Activated naive CD4-positive, alpha-beta T cell treated with anti-CD3 and anti-CD28 coated beads for 36 hours (primary cell): ENCODE data around the gene DNMT3A. TPM values are rescaled to one million over a fixed set of nuclear protein-coding genes. Genes with fewer than 3 reads are reported as not detected.

Experiments
- CTCF ChIA-PET: fragments of 350-600 bp; sonication (Branson Sonifier 250); formaldehyde crosslinking; loops from one replicate; lab custom pipeline; 2021; ENCODE audit warnings: antibody characterized with exemption; lab: Charles Lee
- DNase-seq: peaks from one replicate; pipeline ENCODE4 v3.0.0-alpha.2; 2020
- H3K27ac Mint-ChIP-seq: one replicate; pipeline ENCODE4 v1.8.0; 2021; ENCODE audit warnings: mild to moderate bottlenecking, mixed read lengths
- H3K27me3 Mint-ChIP-seq: one replicate; pipeline ENCODE4 v1.8.0; 2021; ENCODE audit warnings: low read depth, mixed read lengths
- H3K36me3 Mint-ChIP-seq: one replicate; pipeline ENCODE4 v1.8.0; 2021; ENCODE audit warnings: low read depth, mixed read lengths
- H3K4me1 Mint-ChIP-seq: one replicate; pipeline ENCODE4 v1.8.0; 2021; ENCODE audit warnings: low read depth, mixed read lengths
- H3K4me3 Mint-ChIP-seq: one replicate; pipeline ENCODE4 v1.8.0; 2021; ENCODE audit warnings: mild to moderate bottlenecking, moderate library complexity, mixed read lengths
- H3K9me3 Mint-ChIP-seq: one replicate; pipeline ENCODE4 v1.8.0; 2021; ENCODE audit warnings: mixed read lengths
- intact Hi-C: fragments of 100-400 bp; cut with micrococcal nuclease; formaldehyde crosslinking; loops from one replicate; pipeline ENCODE4 v1.15.1; 2023
- microRNA-seq: library from miRNA; unstranded; fragments of <30 nt; microRNA quantifications from one replicate; pipeline ENCODE4 v1.2.0, GENCODE V29; 2022; ENCODE audit warnings: borderline microRNAs expressed, borderline replicate concordance
- total RNA-seq, 2 experiments: library from RNA; stranded (reverse); gene quantifications; one replicate each; pipeline ENCODE4 v1.2.3, GENCODE V29; 2021

DNMT3A gene
- total RNA-seq, 2 experiments from 2014 or later = 53.0 to 53.5 TPM

GRCh38 chr2:25198576-25198975 lies 143.1 kb downstream of the DNMT3A start:
- no peak overlapping the region for H3K4me3 Mint-ChIP-seq
- H3K4me1 Mint-ChIP-seq = peaks cover 8% of the 10 kb centered on the region
- no peaks in the 10 kb centered on the region for H3K9me3 Mint-ChIP-seq
- intact Hi-C loops = loop anchor here (5.0 kb wide), 2 partner anchors 156 to 371 kb away; partner anchors contain the start of gene EFR3B
- H3K27ac Mint-ChIP-seq = no peak overlapping the region
- no peak for DNase-seq
- CTCF ChIA-PET = no interaction called here
- no peaks in the 10 kb centered on the region for H3K36me3 Mint-ChIP-seq
- no peaks in the 10 kb centered on the region for H3K27me3 Mint-ChIP-seq

- Mint-ChIP-seq H3K4me1 (peaks cover 8% of the 10 kb centered on the region), H3K27me3 (no peaks in the 10 kb centered on the region), H3K27ac (no peak overlapping the region), H3K4me3 (no peak overlapping the region), H3K9me3 (no peaks in the 10 kb centered on the region), H3K36me3 (no peaks in the 10 kb centered on the region)
- intact Hi-C loops = loop anchor here (5.0 kb wide), 2 partner anchors 156 to 371 kb away; partner anchors contain the start of gene EFR3B
- no peak for DNase-seq
- CTCF ChIA-PET = no interaction called here
Measured at GRCh38 chr2:25198209-25198525, 143.6 kb downstream of the DNMT3A start.

- intact Hi-C loops = loop anchor here (2.0 to 5.0 kb wide), 3 partner anchors 69 to 370 kb away; partner anchors contain the start of gene EFR3B
- DNase-seq = no peak
- Mint-ChIP-seq H3K9me3 (no peaks in the 10 kb centered on the region), H3K4me3 (no peak overlapping the region), H3K27ac (no peak overlapping the region), H3K27me3 (no peaks in the 10 kb centered on the region), H3K36me3 (no peaks in the 10 kb centered on the region), H3K4me1 (peaks cover 6% of the 10 kb centered on the region)
- CTCF ChIA-PET = interaction anchor here (0.6 to 4.8 kb wide), 9 partner anchors 31 to 1108 kb away, joined by 3 to 79 read pairs (median 3); no protein-coding TSS in a partner anchor
Measured at GRCh38 chr2:25197336-25198208, 144.2 kb downstream of the DNMT3A start.

- no peak for DNase-seq
- no peaks in the 10 kb centered on the region for H3K4me1 Mint-ChIP-seq
- CTCF ChIA-PET = interaction anchor here (1.5 to 4.8 kb wide), 6 partner anchors 10 to 221 kb away, joined by 3 to 79 read pairs (median 8); no protein-coding TSS in a partner anchor
- no peak overlapping the region for H3K4me3 Mint-ChIP-seq
- intact Hi-C loops = loop anchor here (5.0 kb wide), 2 partner anchors 152 to 367 kb away; partner anchors contain the start of gene EFR3B
- H3K27me3 Mint-ChIP-seq = no peaks in the 10 kb centered on the region
- H3K9me3 Mint-ChIP-seq = no peaks in the 10 kb centered on the region
- no peaks in the 10 kb centered on the region for H3K36me3 Mint-ChIP-seq
- no peak overlapping the region for H3K27ac Mint-ChIP-seq
Measured at GRCh38 chr2:25194576-25195122, 147.1 kb downstream of the DNMT3A start.

GRCh38 chr2:25190536-25190935 lies 151.2 kb downstream of the DNMT3A start:
- Mint-ChIP-seq H3K4me1 (no peaks in the 10 kb centered on the region), H3K9me3 (no peaks in the 10 kb centered on the region), H3K27ac (no peak overlapping the region), H3K36me3 (no peaks in the 10 kb centered on the region), H3K4me3 (no peak overlapping the region), H3K27me3 (no peaks in the 10 kb centered on the region)
- CTCF ChIA-PET = no interaction called here
- no peak for DNase-seq
- intact Hi-C loops = no loop called here

GRCh38 chr2:25188405-25188804 lies 153.3 kb downstream of the DNMT3A start:
- H3K27me3 Mint-ChIP-seq = peaks cover 2% of the 10 kb centered on the region
- H3K4me3 Mint-ChIP-seq = no peak overlapping the region
- H3K9me3 Mint-ChIP-seq = no peaks in the 10 kb centered on the region
- intact Hi-C loops = no loop called here
- CTCF ChIA-PET = no interaction called here
- no peak overlapping the region for H3K27ac Mint-ChIP-seq
- no peak for DNase-seq
- H3K4me1 Mint-ChIP-seq = no peaks in the 10 kb centered on the region
- no peaks in the 10 kb centered on the region for H3K36me3 Mint-ChIP-seq

GRCh38 chr2:25187729-25188350 lies 153.9 kb downstream of the DNMT3A start:
- DNase-seq = no peak
- H3K4me3 Mint-ChIP-seq = no peak overlapping the region
- no peak overlapping the region for H3K27ac Mint-ChIP-seq
- peaks cover 2% of the 10 kb centered on the region for H3K27me3 Mint-ChIP-seq
- CTCF ChIA-PET = interaction anchor here (1.6 kb wide), 1 partner anchor 15 kb away, joined by 4 read pairs; no protein-coding TSS in a partner anchor
- intact Hi-C loops = no loop called here
- H3K4me1 Mint-ChIP-seq = no peaks in the 10 kb centered on the region
- no peaks in the 10 kb centered on the region for H3K36me3 Mint-ChIP-seq
- H3K9me3 Mint-ChIP-seq = no peaks in the 10 kb centered on the region

- intact Hi-C loops = no loop called here
- H3K27me3 Mint-ChIP-seq = peaks cover 2% of the 10 kb centered on the region
- H3K36me3 Mint-ChIP-seq = no peaks in the 10 kb centered on the region
- CTCF ChIA-PET = no interaction called here
- no peak overlapping the region for H3K27ac Mint-ChIP-seq
- no peaks in the 10 kb centered on the region for H3K9me3 Mint-ChIP-seq
- no peak overlapping the region for H3K4me3 Mint-ChIP-seq
- no peak for DNase-seq
- H3K4me1 Mint-ChIP-seq = no peaks in the 10 kb centered on the region
Measured at GRCh38 chr2:25184254-25184653, 157.5 kb downstream of the DNMT3A start.

- intact Hi-C loops = no loop called here
- no peaks in the 10 kb centered on the region for H3K36me3 Mint-ChIP-seq
- DNase-seq = no peak
- CTCF ChIA-PET = no interaction called here
- peaks cover 2% of the 10 kb centered on the region for H3K27me3 Mint-ChIP-seq
- H3K4me1 Mint-ChIP-seq = no peaks in the 10 kb centered on the region
- no peaks in the 10 kb centered on the region for H3K9me3 Mint-ChIP-seq
- H3K27ac Mint-ChIP-seq = no peak overlapping the region
- no peak overlapping the region for H3K4me3 Mint-ChIP-seq
Measured at GRCh38 chr2:25178976-25179375, 162.7 kb downstream of the DNMT3A start.

Small RNAs within 50 kb of the gene (microRNA-seq; reads per million reads assigned to microRNA genes)
- gene MIR1301 = 407 reads per million, percentile 76 among the genes with 10 or more reads in this experiment

Other genes with a start within 250 kb of the DNMT3A start
- 1 to 10 TPM; 4.6 to 4.8 TPM for gene POMC, start 173.3 kb downstream of the DNMT3A start, total RNA-seq